PC-9 (cell line): ENCODE results near the gene SPATA3. TPM values are rescaled to one million over a fixed set of nuclear protein-coding genes. Genes with fewer than 3 reads are reported as not detected.

Experiments used
- BruUV-seq: library from RNA; stranded (reverse); fragments of 400-500 nt; replicated peaks from 2 replicates; lab custom pipeline; 2021; lab: Mats Ljungman, UMichigan
- CTCF ChIA-PET: fragments of 300-600 bp; sonication (Branson Sonifier 250); formaldehyde crosslinking; loops from one replicate; lab custom pipeline; 2022; ENCODE audit warnings: antibody characterized with exemption; lab: Charles Lee
- POLR2A ChIA-PET: fragments of 300-600 bp; sonication (Branson Sonifier 250); formaldehyde crosslinking; loops from one replicate; lab custom pipeline; 2022; ENCODE audit warnings: antibody characterized with exemption; ENCODE audit not compliant: unreplicated experiment; lab: Charles Lee
- DNase-seq, 2 experiments: peaks; one replicate each; pipeline versions ENCODE4 v3.0.0 to v3.0.0-alpha.2; 2015 to 2022; ENCODE audit warnings: mixed read lengths in 1 of 2
- H2AFZ ChIP-seq: fragments of 200-600 bp; sonication (generic); 2 replicates; pipeline ENCODE4 v1.8.1; 2017; ENCODE audit warnings: antibody characterized with exemption
- H3F3A ChIP-seq: fragments of 200-600 bp; sonication (generic); 2 replicates; pipeline ENCODE4 v1.8.1; 2017; ENCODE audit warnings: antibody characterized with exemption, mild to moderate bottlenecking, low read depth; ENCODE audit not compliant: insufficient read depth
- H3K27ac ChIP-seq: fragments of 200-600 bp; sonication (generic); 2 replicates; pipeline ENCODE4 v1.6.1; 2016; ENCODE audit warnings: mixed run types
- H3K27me3 ChIP-seq: fragments of 200-600 bp; sonication (generic); 2 replicates; pipeline ENCODE4 v1.6.1; 2016; ENCODE audit warnings: low read depth, mixed run types; ENCODE audit not compliant: insufficient read depth
- H3K36me3 ChIP-seq: fragments of 200-600 bp; sonication (generic); 2 replicates; pipeline ENCODE4 v1.6.1; 2016; ENCODE audit warnings: low read depth, mixed run types
- H3K4me1 ChIP-seq: fragments of 200-600 bp; sonication (generic); replicated peaks from 2 replicates; pipeline ENCODE4 v1.6.1; 2016; ENCODE audit warnings: mixed run types; ENCODE audit not compliant: insufficient read depth
- H3K4me2 ChIP-seq: fragments of 200-600 bp; sonication (generic); 2 replicates; pipeline ENCODE4 v1.6.1; 2017; ENCODE audit warnings: mixed run types
- H3K4me3 ChIP-seq: fragments of 200-600 bp; sonication (generic); 2 replicates; pipeline ENCODE4 v1.6.1; 2016; ENCODE audit warnings: mixed run types
- H3K79me2 ChIP-seq: fragments of 200-600 bp; sonication (generic); 2 replicates; pipeline ENCODE4 v1.6.1; 2017; ENCODE audit warnings: low read depth, mixed run types
- H3K9me2 ChIP-seq: fragments of 200-600 bp; sonication (generic); 2 replicates; pipeline ENCODE4 v1.8.1; 2017; ENCODE audit warnings: mild to moderate bottlenecking; ENCODE audit not compliant: insufficient read depth
- H3K9me3 ChIP-seq: fragments of 200-600 bp; sonication (generic); 2 replicates; pipeline ENCODE4 v1.8.1; 2016; ENCODE audit warnings: low read depth; ENCODE audit not compliant: insufficient read depth
- H4K20me1 ChIP-seq: fragments of 200-600 bp; sonication (generic); 2 replicates; pipeline ENCODE4 v1.8.1; 2017; ENCODE audit not compliant: insufficient read depth
- EZH2 ChIP-seq: fragments of 200-600 bp; sonication (generic); IDR thresholded peaks from 2 replicates; pipeline ENCODE4 v1.8.0; 2017; ENCODE audit warnings: antibody characterized with exemption, low read depth
- intact Hi-C: fragments of 100-400 bp; cut with micrococcal nuclease; formaldehyde crosslinking; loops from one replicate; pipeline ENCODE4 v1.10.0; 2022; ENCODE audit not compliant: unreplicated experiment
- total RNA-seq: library from RNA; stranded (reverse); gene quantifications from 2 replicates; pipeline ENCODE4 v1.2.3, GENCODE V29; 2021
- TF ChIP-seq, protein P1 (sequence below): fragments of 200-600 bp; sonication (generic); conservative IDR thresholded peaks from 2 replicates; pipeline ENCODE4 v1.6.1; 2017; ENCODE audit warnings: mixed run types, antibody characterized with exemption, mild to moderate bottlenecking, moderate library complexity

SPATA3 gene
- total RNA-seq, 1 experiment from 2014 or later = not detected

DNA sequence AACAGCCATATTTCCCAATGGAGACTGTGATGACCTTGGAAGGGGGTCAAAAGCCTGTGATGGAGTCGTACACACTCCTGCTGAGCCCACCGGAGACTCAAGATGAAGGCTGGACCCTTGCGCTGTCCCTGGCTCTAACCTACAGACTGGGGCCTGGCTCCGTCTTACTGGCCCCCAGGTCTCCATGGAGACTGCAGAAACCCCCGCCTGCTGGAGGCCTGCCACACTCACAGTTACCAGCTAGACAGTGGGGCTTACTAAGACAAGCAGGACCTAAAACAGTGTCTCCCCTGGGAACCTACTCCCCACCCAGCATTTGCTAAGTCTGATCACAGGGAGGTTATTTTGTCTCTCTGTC, 51.0 kb downstream of the SPATA3 start:
- intact Hi-C loops = no loop called here
- no peaks in the 10 kb centered on the region for H3K79me2 ChIP-seq
- peaks cover 16% of the 10 kb centered on the region; the same call in 1 of the 2 replicates for H3K27me3 ChIP-seq
- no peaks in the 10 kb centered on the region for H3K4me1 ChIP-seq
- no peaks in the 10 kb centered on the region for H3K9me3 ChIP-seq
- TF ChIP-seq EZH2 = no peak
- TF ChIP-seq, protein P1, sequence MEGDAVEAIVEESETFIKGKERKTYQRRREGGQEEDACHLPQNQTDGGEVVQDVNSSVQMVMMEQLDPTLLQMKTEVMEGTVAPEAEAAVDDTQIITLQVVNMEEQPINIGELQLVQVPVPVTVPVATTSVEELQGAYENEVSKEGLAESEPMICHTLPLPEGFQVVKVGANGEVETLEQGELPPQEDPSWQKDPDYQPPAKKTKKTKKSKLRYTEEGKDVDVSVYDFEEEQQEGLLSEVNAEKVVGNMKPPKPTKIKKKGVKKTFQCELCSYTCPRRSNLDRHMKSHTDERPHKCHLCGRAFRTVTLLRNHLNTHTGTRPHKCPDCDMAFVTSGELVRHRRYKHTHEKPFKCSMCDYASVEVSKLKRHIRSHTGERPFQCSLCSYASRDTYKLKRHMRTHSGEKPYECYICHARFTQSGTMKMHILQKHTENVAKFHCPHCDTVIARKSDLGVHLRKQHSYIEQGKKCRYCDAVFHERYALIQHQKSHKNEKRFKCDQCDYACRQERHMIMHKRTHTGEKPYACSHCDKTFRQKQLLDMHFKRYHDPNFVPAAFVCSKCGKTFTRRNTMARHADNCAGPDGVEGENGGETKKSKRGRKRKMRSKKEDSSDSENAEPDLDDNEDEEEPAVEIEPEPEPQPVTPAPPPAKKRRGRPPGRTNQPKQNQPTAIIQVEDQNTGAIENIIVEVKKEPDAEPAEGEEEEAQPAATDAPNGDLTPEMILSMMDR = no peak
- BruUV-seq = no TSS peak
- H3K9me2 ChIP-seq = no peaks in the 10 kb centered on the region
- CTCF ChIA-PET = no interaction called here
- H4K20me1 ChIP-seq = no peaks in the 10 kb centered on the region
- POLR2A ChIA-PET = no interaction called here
- H3F3A ChIP-seq = no peaks in the 10 kb centered on the region
- H3K36me3 ChIP-seq = no peaks in the 10 kb centered on the region
- H2AFZ ChIP-seq = no peak overlapping the region
- no peak overlapping the region for H3K27ac ChIP-seq
- no peak overlapping the region for H3K4me3 ChIP-seq
- DNase-seq = no peak
- no peak overlapping the region for H3K4me2 ChIP-seq

DNA sequence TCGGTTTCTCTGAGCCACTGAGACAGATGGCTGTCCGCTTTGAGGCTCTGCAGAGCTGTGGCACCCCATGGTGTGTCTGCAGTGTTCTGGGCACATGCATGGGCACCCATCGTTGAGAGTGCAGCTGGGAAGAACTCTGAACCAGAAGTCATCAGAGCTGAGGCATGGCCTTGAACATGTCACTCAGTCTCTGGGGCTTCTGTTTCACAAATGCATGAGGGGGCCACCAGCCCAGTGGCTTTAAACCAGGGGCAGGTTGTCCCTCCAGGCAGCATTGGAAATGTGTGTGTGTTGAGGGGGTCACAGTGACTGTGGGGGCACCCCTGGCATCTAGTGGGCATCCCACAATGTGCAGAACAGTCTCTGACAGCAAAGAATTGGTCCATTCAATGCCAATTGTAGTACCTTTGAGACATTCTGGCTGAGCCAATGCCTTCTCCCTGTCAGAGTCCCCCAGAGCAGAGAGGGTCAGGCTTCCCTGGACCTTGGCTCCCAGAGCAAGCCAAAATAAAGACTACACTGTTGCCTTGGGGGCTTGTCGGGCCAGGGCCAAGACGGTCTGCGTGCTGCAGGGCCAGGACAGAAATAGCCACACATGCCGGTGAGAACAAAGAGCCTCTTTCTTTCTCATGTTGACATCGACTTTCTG, 51.5 kb downstream of the SPATA3 start:
- DNase-seq = no peak
- H3K27ac ChIP-seq = no peak overlapping the region
- peaks cover 16% of the 10 kb centered on the region; the same call in 1 of the 2 replicates for H3K27me3 ChIP-seq
- no peak for TF ChIP-seq EZH2
- TF ChIP-seq, protein P1 = no peak
- H4K20me1 ChIP-seq = no peaks in the 10 kb centered on the region
- CTCF ChIA-PET = no interaction called here
- no peaks in the 10 kb centered on the region for H3K79me2 ChIP-seq
- H3K36me3 ChIP-seq = no peaks in the 10 kb centered on the region
- intact Hi-C loops = no loop called here
- POLR2A ChIA-PET = no interaction called here
- H3K4me3 ChIP-seq = no peak overlapping the region
- no peak overlapping the region for H2AFZ ChIP-seq
- H3K4me1 ChIP-seq = no peaks in the 10 kb centered on the region
- no peaks in the 10 kb centered on the region for H3K9me3 ChIP-seq
- BruUV-seq = no TSS peak
- H3K9me2 ChIP-seq = no peaks in the 10 kb centered on the region
- H3F3A ChIP-seq = no peaks in the 10 kb centered on the region
- H3K4me2 ChIP-seq = no peak overlapping the region

DNA sequence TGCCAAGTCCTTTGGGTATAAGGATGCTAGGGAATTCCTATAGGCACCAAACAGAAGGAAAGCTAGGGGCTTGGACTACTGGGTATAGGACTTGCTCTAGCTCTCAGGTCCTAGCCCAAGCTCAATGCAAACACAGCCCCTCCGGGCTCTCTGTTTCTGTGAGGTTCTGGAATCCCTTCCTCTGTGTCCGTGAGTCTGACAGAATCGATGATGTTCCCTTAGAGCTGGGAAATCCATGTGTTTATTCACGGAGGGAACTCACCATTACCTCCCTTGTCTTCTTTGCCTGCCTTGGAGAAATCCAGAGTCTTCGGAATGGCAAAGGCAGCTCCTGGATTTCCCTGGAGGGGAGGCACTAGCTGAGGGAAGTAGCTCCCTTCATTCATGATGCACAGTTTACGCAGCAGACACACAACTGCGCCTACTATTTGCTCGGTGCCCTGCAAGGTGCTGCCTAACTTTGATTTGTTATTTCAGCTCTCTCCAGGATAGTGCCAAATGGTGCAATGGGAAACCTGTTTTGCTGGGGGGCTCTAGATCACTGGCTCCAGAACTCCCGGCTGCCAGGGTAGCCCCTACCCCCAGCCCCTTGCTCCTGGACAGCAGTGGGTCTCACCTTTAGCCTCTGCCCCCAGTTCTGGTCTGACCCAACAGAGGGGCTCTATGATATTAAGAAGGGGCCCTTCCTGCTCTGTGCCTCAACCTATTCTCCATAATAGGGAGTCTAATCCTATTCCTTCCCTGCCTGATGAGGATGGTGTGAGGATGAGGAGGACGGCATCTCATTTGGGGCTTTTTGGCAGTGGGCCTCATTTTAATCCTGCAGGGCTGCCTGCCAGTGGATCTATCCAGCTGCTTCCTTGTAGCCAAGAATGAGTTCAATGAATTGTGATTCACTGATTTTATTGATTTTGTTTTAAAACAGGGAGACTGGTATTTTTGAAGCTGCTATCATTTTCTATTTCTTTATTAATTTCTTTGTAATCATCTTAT, 52.3 kb downstream of the SPATA3 start:
- Histone ChIP-seq H3F3A (no peaks in the 10 kb centered on the region), H4K20me1 (no peaks in the 10 kb centered on the region), H3K79me2 (no peaks in the 10 kb centered on the region), H3K4me3 (no peak overlapping the region), H3K4me1 (no peaks in the 10 kb centered on the region), H3K36me3 (no peaks in the 10 kb centered on the region), H3K27ac (no peak overlapping the region), H3K27me3 (peaks cover 16% of the 10 kb centered on the region; the same call in 1 of the 2 replicates), H2AFZ (no peak overlapping the region), H3K4me2 (no peak overlapping the region), H3K9me3 (no peaks in the 10 kb centered on the region), H3K9me2 (no peaks in the 10 kb centered on the region)
- intact Hi-C loops = no loop called here
- ChIA-PET CTCF (no interaction called here), POLR2A (no interaction called here)
- DNase-seq = no peak
- no TSS peak for BruUV-seq
- TF ChIP-seq, protein P1 = no peak
- no peak for TF ChIP-seq EZH2
